NCI-H82 (cell line): ENCODE data around the gene COL9A2.
"Not testable (repeated sequence)": the region's sequence is repeated elsewhere in the genome, so short reads cannot be mapped to it uniquely, and the experiment has no call there.

ENCODE experiments used
- DNase-seq: peaks from one replicate; lab custom pipeline; 2025; lab: John Stamatoyannopoulos, UW

Gene COL9A2

DNA sequence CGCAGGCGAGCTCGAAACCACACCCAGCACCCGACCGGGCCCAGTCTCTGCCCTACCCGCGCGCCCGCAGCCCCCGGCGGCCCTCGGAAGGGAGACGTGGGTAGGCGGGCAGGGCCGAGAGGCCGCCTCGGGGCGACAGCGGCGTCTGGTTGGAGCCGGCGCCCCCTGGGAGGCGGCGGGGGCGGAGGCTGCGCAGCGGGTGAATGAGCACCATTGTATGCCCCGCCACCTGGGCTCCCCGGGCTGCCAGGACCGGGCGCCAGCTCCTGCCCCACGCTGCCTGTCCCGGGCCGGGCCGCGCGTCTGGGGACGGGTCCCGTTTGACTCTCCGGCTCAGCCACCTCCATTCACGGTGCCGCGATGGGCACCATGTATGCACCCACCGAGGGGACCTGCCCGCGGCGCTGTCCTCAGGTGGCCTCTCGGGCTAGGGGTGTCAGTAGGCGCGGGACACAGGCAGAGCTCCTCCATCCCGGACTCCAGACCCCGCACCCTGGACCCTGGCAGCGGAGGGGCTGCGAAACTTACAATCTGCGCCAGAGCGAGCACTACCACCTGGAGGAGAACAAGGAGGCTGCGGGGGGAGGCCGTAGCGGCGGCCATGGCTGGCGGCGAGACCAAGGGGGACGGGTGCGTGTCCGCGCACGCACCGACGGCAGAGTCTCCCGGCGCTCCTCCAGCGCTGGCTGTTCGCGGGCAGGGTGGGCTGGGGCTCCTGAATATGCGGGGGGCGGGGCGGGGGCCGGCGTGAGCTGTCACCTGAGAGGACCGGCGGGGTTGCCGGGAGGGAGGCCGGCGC lies at the start of gene COL9A2:
Gene COL9A2, minus strand, starts transcription at position 692 of the 799 bp plus-strand sequence. Its CDS starts 89 bp downstream, at position 603.
- DNase-seq = peak; percentile 70

DNA sequence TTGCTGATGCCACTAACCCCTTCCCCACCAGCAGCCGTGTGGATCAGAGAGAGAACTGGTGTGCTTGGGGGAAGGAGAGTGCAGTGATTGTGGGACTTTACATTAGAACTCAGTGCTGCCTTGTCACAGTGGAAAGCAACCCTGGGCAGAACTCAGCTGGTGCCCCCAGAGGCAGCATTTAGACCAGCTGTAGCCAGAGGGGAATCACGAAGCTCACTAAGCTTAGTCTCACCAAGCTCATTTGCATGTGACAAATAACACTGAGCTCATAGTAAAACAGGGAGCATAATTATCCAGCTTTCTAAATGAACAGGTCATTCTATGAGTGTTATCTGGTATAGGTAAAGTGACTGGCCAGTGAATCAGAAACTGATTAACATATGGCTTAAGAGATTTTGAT lies 46.6 kb upstream of the COL9A2 start:
- DNase-seq = peak; percentile 34

DNA sequence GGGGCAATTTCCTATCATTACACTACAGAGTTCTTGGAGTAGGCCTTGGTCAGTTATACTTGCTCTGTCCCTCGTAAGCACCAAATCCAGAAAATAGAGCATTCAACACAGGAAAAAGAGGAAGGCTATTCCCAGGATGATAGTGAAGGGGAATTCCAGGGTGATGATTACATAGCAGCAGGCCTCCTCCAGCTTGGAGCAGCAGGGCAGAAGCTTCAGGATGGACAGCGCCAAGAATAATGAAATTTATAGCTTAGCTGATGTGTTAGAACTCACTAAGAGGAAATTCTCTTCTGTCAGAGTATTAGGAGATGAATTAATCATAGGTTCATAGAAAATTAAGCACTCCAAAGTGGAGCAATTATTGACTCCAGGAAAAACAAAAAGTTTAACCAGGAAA lies 45.6 kb upstream of the COL9A2 start:
- no peak for DNase-seq

DNA sequence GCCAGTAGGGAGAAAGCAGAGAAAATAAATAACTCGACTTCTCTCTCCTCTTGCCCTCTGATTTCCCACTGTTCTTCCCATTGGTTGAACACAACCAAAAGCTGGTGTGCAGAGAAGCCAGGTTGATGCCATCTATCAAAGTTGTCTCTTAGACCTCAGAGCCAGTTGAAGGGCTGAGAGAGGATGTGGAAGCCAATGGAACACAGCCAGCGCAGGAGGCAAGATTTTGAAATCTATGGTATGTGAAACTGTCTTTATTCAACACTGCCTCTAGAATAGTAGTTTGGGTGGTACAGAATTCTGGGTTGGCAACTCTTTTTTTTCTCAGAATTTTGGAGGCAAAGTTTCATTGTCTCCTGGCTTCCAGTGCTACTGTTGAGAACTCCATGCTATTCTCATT lies 45.1 kb upstream of the COL9A2 start:
- no peak for DNase-seq

DNA sequence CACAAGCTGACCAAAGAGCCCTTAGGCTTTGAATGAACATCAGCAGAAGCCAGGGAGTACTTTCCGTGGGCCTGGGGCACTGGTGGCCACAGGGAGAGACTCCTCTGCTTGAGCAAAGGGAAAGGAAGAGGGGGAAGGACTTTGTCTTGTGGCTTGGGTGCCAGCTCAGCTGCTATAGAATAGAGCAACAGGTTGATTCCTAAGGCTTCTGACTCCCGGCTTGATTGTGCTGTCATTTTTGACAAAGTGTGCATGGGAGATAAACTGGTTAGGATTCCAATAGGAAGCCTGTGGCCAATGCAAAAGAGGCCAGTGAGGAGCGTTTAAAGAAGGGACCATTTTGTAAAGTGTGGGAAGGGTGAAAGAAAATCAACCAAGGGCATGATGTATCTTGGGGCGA lies 44.6 kb upstream of the COL9A2 start:
- no peak for DNase-seq

DNA sequence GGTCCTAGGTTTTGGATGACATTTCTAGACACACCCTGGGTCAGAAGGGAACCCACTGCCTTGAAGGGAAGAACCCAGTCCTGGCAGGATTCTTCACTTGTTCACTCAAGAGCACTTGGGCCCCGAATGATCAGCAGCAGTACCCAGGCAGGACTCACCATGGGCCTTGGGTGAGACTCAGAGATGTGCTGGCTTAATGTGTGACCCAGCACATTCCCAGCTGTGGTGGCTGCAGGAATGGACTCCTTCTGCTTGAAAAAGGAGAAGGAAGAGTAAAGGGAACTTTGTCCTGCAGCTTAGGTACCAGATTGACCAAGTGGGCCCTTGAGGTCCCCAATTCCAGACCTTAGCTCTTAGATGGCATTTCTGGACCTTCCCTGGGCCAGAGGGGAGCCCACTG lies 44.1 kb upstream of the COL9A2 start:
- DNase-seq = no peak

DNA sequence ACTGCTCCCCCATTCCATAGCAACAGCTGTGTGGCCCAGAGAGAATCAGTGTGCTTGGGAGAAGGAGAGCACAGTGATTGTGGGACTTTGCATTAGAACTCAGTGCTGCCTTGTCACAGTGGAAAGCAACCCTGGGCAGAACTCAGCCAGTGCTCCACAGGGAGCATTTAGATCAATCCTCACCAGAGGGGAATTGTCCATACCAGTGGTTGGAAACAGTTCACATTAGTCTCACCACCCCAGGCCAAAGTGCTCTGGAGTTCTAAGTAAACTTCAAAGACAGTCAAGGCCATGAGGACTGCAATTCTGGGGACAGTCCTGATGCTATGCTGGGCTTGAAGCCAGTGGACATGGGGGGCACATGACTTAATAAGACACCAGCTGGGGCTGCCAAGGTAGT lies 43.5 kb upstream of the COL9A2 start:
- DNase-seq = no peak

DNA sequence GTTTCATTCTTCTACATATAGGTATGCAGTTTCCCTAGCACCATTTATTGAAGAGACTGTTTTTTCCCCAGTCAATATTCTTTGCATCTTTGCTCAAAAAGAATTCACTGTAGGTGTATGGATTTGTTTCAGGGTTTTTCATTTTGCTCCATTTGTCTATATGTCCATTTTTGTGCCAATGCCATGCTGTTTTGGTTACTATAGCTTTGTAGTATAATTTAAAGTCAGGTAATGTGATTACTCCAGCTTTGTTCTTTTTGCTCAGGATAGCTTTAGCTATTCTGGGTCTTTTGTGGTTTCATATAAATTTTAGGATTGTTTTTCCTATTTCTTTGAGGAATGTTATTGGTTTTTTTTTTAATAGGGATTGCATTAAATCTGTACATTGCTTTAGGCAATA lies 40.5 kb upstream of the COL9A2 start:
- no peak for DNase-seq

DNA sequence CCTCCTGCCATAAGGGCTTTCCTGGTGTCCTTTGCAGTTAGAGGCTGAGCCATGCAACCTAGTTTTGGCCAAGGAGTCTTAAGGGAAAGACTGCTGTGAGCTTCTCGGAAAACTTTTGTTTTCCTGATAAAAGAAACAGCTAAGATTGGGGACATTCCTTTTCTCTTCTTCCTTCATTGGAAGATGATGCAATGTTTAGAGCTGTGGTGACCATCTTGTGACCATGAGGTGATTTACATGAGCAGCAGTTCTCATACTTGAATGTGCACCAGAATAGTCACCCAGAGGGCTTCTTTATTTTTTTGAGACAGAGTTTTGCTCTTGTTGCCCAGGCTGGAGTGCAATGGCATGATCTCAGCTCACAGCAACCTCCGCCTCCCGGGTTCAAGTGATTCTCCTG lies 36.0 kb upstream of the COL9A2 start:
- DNase-seq = no peak

DNA sequence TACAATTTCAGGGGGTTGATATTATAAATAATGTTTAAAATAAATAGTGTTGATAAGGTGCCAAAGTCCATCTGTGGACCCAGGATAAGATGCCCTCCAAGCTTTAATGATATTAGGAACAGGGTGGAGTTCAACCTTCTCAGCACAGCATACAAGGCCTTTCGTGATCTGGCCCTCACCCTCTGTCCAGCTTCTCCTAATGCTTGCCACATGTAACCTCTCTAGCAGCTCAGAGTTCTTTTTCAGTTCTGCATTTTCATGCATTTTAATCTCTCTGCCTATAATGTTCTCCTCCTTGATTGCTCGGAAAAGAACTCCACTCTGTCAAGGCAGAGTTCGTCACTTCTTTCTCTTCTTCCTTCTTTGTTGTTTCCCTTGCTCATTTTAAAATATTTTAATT lies 35.0 kb upstream of the COL9A2 start:
- DNase-seq = no peak

DNA sequence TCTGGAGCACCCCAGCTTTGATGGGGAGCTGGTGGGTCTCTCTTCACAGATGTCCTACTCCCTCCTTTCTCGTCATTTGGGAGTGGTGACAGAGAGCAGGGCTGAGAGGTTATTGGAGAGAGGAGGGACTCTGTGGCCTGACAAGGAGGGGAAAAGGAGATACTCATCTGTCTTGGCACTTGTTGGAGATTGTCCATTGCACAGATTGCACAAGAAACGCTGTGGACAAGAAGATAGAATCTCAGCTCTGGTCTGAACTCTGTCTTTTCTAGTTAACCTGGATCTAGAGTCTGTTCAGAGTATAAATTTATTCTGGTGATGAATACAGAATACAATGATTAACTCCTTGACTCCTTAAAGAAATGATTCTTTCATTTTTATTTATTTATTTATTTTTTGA lies 34.0 kb upstream of the COL9A2 start:
- no peak for DNase-seq

DNA sequence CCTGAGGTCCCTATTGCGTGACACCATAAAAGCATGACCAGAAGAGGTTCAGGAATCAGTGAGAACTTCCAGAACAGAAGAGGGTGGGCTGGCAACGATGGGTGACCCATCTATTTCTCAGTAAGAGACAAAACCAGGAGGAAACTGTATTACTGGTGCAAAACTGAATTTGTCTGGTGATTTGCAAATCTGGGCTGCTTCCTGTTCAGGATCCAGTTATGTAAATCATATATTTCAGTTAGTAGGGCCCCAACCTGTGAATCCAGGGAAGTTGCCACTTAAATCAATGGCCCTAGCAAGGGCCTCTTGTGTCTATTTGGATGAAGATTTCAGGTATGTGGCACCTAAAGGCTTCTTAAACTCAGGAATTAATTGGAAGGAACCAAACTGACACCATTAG lies 33.3 kb upstream of the COL9A2 start:
- DNase-seq = no peak

DNA sequence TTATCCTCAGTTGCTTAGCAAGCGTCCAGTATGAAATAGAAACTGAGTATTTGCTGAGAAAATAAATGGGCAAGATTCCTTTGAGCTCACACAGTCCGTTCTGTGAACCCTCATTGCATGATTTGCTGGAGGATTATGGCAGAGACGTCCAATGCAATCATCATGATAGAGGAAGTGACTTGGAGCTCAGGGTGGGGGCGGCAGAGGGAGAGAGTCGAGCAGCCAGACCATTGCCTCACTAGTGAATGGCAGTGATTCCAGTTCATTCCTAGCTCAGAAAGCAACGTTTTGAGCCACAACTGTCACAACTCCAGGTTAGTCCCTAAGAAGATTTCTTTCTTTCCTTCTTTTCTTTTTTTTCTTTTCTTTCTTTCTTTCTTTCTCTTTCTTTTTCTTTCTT lies 27.5 kb upstream of the COL9A2 start:
- DNase-seq = peak; percentile 69

DNA sequence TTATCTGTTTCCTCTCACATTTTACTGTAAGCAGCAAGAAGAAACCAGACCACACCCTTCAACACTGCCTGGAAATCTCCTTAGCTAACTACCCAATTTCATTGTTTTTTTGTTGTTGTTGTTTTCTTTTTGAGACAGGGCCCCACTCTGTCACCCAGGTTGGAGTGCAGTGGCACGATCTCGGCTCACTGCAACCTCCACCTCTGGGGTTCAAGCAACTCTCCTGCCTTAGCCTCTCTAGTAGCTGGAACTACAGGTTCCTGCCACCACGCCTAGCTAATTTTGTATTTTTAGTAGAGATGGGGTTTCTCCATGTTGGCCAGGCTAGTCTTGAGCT lies 25.3 kb upstream of the COL9A2 start:
- not testable (repeated sequence) for DNase-seq

DNA sequence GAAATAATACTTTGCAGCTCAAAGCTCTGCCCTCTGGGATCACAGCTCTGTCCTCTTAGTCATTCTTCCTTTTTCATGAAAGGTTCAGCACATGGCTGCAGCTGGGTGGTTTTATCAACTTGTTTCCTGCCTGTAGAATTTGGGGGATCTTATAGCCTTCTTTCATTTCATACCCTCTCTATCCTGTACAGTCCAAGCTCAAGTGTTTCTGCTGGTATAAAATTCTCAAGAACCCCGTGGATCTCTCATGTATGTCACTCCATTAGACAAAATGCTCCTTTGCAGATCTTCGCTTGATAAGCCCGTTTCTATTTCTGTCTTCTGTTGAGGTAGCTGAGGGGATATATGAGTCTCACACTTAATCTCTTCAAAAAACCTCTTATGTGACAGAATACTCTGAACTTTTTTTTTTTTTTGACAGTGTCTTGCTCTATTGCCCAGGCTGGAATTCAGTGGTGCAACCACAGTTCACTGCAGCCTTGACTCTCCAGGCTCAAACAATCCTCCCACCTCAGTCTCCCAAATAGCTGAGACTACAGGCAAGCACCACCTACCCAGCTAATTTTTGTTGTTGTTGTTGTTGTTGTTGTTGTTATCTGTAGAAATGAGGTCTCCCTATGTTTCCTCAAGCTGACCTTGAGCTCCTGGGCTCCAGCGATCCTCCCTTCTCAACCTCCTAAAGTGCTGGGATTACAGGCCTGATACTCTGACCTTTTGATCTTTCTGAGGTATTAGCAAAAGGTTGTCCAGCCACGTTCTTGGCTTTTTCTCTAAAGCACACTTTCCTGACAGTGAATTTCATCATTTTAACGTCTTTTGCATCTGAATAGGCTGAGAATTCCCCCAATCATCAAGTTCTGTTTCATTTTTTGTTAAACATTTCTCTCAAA lies 24.6 kb upstream of the COL9A2 start:
- DNase-seq = no peak

DNA sequence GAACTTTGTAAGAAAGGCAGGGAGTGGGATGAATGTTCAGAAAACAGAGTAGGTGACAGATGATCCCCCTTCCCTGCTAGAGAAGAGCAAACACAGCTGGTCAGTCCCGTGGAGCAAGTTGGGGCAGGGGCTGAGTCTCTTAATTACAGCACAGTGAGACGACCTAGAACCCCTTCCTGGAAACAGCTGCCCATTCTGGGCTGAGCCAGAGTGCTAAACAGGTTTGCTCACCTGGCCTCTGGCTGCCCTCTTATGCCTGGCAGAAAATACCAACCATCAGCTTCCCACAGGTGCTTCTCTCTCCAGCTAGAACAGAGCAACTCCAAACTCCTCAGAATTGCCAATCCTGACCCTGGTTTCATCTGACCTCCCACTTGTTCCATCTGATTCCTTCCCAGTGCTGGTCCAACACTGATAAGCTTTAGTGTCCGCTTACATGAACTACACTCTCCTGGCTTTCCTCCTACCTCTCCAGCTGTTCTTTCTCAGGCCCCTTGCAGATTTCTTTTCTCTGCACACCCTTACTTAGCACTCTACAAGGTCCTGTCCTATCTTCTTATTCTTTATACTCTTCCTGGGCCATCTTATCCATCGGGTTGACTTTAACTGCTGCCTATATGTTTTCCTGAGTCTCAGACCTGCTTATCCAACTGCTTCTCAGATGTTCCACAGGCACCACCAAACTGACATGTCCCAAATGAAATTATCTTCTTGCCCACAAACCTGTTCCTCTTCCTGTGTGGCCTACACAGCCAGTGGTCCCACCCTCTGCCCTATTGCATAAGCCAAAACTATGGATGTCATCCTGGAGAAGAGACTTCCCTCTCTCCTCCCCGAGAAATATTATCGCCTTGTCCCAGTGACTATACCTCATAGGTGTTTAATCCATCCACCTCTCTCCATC lies 22.6 kb upstream of the COL9A2 start:
- DNase-seq = no peak

DNA sequence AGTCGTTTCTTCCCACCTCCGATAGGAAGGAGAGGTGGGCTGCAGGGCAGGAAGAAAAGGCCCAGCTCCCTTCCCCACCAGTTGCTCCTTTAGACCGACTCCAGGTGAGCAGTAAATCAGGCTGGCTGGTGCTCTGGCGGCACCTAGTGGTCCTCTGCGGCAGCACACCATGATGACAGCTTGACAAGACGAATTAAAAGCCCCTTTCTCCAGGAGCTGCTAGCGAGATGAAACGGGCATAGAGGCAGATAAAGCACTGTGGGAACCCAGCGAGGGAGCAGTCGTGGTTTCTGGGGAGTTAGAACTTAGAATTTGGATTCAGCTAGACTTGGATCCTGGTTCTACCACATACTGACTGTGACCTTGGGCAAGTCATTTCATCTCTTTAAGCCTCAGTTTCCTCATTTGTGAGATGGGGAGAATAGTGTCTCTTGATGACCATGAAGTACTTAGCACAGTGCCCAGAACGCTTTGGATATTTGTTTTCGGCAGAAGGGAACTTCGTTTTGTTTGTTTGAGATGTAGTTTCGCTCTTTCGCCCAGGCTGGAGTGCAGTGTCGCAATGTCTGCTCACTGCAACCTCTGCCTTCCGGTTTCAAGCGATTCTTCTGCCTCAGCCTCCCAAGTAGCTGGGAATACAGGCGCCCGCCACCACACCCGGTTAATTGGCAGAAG lies 21.8 kb upstream of the COL9A2 start:
- peak; percentile 92 for DNase-seq

DNA sequence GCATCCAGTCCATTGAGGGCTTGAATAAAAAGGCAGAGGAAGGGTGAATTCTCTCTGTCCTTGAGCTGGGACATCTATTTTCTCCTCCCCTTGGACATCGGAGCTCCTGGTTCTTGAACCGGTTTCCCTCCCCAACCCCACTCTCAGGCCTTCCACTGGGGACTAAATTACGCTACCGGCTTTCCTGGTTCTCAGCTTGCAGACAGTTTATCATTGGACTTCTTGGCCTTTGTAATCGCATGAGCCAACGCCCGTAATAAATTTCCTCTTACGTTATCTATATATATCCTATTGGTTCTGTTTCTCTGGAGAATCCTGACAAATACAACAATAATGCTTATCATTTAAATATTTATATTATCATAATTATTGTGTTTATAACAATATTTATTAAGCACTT lies 20.4 kb upstream of the COL9A2 start:
- no peak for DNase-seq

DNA sequence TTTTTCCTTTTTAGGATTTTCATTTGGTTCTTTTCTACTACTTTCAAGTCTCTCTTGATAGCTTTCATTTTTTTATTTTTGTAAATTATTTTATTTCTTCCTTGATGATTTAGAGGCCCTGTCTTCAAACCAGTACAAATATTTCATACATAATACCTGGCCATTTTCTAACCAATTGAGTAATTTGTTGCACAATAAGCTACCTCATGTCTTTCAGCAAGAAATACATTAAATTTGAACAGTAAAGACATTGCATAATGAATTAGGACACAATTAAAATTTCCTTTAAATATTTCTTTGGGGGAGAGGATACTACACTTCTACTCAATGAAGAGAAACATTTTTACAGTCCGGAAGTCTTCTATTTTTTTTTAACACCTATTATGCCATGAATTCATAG lies 15.6 kb upstream of the COL9A2 start:
- no peak for DNase-seq

DNA sequence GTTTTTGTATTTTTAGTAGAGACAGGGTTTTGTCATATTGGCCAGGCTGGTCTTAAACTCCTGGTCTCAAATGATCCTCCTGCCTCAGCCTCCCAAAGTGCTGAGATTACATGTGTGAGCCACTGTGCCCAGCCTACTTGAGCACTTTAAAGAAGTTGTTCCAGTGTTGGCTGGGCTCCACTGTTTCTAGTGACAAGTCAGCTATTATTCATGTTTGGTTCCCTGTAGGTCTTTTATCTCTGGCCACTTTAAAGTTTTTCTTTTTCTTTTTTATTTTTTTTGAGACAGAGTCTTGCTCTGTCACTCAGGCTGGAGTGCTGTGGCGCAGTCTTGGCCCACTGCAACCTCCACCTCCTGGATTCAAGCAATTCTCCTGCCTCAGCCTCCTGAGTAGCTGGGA lies 14.3 kb upstream of the COL9A2 start:
- DNase-seq = not testable (repeated sequence)

DNA sequence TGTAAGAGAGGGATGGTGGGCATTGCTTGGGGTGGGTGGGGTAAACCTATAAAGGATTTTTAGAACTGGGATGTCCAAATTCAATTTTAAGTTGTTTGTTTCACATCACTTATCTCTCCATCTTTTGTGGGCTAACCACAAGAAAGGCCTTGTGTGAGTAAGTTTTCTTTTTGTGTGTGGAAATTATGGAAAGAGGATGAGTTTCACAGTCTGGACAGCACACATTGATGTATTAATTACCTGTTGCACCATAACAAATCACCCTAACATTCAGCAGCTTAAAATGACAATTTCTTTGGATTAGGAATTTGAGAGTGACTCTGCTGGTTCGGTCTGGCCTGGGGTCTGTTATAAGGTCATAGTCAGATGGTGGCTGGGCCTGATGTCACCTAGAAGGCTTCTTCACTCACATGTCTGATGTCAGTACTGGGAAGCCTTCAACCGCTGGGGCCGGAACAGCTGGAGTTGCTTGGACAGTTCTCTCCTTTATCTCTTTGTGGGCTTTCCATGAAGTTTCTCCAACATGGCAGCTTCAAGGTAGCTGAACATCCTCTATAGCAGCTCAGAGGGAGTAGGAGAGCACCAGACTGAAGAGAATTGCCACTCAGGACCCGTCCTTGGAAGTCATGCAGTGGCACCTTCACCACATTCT lies 2.0 kb upstream of the COL9A2 start:
- DNase-seq = no peak
